Activated T-cell treated with anti-CD3 and anti-CD28 coated beads, Interleukin-2, amount 50 U/mL, for 4 hours (primary cell): ENCODE data around the gene SAV1. TPM values are rescaled to one million over a fixed set of nuclear protein-coding genes. Genes with fewer than 3 reads are reported as not detected.
"Not testable (repeated sequence)": the region's sequence is repeated elsewhere in the genome, so short reads cannot be mapped to it uniquely, and the experiment has no call there.

ENCODE experiments used
- ATAC-seq, 2 donors: fragments of 200-7000 bp; cut with Tn5 transposase; one replicate each; pipeline ENCODE4 v1.10.0; 2021
- DNase-seq: peaks from one replicate; pipeline ENCODE4 v3.0.0-alpha.2; 2020
- H3K27me3 Mint-ChIP-seq: one replicate; pipeline ENCODE4 v1.8.0; 2021; ENCODE audit warnings: low read depth, mixed read lengths
- H3K36me3 Mint-ChIP-seq: one replicate; pipeline ENCODE4 v1.8.0; 2022; ENCODE audit warnings: mixed read lengths; ENCODE audit not compliant: insufficient read depth
- H3K4me1 Mint-ChIP-seq: one replicate; pipeline ENCODE4 v1.8.0; 2021; ENCODE audit warnings: low read depth, mixed read lengths
- H3K4me3 Mint-ChIP-seq: one replicate; pipeline ENCODE4 v1.8.0; 2021; ENCODE audit warnings: mild to moderate bottlenecking, moderate library complexity, mixed read lengths
- H3K9me3 Mint-ChIP-seq: one replicate; pipeline ENCODE4 v1.8.0; 2021; ENCODE audit warnings: mixed read lengths
- total RNA-seq, 3 donors: library from RNA; stranded (reverse); gene quantifications; one replicate each; pipeline ENCODE4 v1.2.1, GENCODE V29; 2021

SAV1 gene
- total RNA-seq, 3 donors from 2014 or later, result 11.0 to 15.6 (median 15.3) TPM

DNA sequence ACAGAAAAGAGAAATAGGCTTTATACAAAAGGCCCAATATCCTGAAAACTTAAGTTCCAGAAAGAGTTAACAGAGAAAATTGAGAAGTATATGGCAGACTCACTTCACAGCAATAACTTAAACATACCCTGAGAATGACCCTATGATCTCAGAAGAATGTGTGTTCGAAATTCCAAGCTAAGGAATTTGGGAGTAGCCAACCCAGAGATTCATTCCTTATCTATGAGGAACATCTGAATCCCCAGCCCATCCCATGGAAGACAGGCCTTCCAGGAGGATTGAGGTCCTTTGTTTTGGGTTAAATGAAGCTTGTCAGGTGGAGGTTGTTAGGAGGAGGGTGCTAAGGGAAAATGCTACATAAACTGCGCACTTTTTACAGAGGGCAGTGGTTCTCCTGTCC is 7.5 kb upstream of the SAV1 start:
- DNase-seq (no peak), ATAC-seq (no peak)
- no peak overlapping the region for H3K4me3 Mint-ChIP-seq
- H3K27me3 Mint-ChIP-seq, result no peaks in the 10 kb centered on the region
- peaks cover 12% of the 10 kb centered on the region for H3K4me1 Mint-ChIP-seq
- no peaks in the 10 kb centered on the region for H3K36me3 Mint-ChIP-seq
- H3K9me3 Mint-ChIP-seq, result no peaks in the 10 kb centered on the region

DNA sequence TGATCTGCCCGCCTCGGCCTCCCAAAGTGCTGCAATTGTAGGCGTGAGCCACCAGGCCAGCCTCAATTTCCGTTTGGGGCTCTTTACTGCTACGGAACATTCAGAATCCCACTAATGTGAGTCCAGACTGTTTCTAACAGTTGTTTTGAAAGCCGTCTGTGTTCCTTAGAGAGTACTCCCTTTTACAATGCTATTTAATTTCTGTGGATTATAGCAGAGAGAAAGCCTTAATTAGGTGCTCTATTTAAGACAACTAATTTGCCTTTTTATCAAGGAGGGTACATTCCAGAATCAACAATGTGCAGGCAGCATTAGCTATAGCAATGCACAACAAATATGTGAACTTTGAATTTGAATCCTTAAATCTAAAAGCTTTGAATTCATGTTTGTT is 2.8 kb upstream of the SAV1 start:
- H3K27me3 Mint-ChIP-seq, result no peaks in the 10 kb centered on the region
- H3K4me3 Mint-ChIP-seq, result no peak overlapping the region
- ATAC-seq (no peak), DNase-seq (no peak)
- no peaks in the 10 kb centered on the region for H3K9me3 Mint-ChIP-seq
- no peaks in the 10 kb centered on the region for H3K36me3 Mint-ChIP-seq
- H3K4me1 Mint-ChIP-seq, result peaks cover 14% of the 10 kb centered on the region

DNA sequence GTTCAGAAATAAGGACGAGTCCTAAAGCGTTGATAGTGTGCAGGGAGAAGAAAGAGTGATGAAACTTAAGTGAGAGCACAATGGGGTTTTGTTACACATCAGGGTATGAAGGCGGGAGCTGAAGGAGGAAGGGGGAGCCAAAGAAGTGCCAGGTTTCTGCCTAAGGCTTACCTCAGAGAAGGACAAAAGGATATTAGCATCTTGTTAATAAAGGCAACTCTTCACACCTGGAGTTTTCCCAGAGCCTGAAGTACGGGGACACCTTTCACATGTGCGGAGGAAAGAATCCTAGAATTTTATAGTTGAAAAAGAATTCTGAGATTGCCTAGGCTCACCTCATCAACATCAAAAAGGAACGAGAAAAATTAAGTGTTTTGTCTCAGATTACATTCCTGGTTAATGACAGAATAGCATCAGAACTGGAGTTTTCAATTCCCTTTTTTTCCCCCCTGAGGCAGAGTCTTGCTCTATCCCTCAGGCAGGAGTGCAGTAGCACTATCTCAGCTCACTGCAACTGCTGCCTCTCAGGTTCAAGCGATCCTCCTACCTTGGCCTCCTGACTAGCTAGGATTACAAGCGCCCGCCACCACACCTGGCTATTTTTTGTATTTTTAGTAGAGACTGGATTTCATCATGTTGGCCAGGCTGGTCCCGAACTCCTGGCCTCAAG is 2.2 kb upstream of the SAV1 start:
- DNase-seq (no peak), ATAC-seq (no peak)
- no peaks in the 10 kb centered on the region for H3K36me3 Mint-ChIP-seq
- no peaks in the 10 kb centered on the region for H3K9me3 Mint-ChIP-seq
- H3K4me1 Mint-ChIP-seq, result peaks cover 14% of the 10 kb centered on the region
- no peaks in the 10 kb centered on the region for H3K27me3 Mint-ChIP-seq
- no peak overlapping the region for H3K4me3 Mint-ChIP-seq

DNA sequence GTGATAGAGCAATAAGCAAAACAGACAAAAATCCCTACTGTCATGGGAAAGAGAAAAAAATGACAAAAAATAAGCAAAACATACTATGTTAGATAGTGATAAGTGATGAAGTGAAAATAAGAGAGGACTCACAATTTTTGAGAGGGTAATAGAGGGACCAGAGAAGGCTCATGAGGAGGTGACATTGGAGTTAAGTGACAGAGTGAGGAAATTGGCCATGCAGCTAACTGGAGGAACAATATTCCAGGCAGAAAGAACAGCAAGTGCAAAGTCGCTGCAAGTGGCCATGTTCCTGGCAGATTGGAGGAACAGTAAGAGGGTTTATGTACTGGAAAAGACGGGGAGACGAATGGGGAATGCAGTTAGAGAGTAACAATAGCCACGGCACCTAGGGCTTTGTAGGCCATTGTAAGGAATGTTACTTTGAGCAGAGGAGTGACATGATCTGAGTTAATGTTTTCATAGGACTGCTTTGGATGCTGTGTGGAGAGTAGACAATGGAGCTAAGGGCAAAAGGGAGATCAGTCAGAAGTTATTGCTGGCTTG is 1.4 kb upstream of the SAV1 start:
- H3K9me3 Mint-ChIP-seq, result no peaks in the 10 kb centered on the region
- no peak overlapping the region for H3K4me3 Mint-ChIP-seq
- no peaks in the 10 kb centered on the region for H3K27me3 Mint-ChIP-seq
- H3K36me3 Mint-ChIP-seq, result peaks cover 3% of the 10 kb centered on the region
- DNase-seq (no peak), ATAC-seq (no peak)
- H3K4me1 Mint-ChIP-seq, result peaks cover 15% of the 10 kb centered on the region

DNA sequence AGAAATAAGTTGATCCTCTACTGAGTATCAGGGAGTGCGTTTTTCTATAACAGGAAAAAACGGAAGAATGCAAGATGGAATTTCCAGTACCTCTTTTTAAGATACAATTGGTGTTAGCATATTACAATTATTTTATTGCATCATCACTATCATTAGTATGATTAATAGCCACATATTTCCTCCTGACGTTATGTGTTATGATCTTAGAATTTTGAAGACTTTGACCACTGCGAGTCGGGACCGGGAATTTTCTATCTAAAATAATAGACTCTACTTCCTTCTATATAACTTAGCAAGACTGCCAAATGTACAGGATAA is 679 bp upstream of the SAV1 start:
- H3K36me3 Mint-ChIP-seq, result peaks cover 5% of the 10 kb centered on the region
- H3K4me1 Mint-ChIP-seq, result peaks cover 15% of the 10 kb centered on the region
- H3K27me3 Mint-ChIP-seq, result no peaks in the 10 kb centered on the region
- ATAC-seq (no peak), DNase-seq (no peak)
- H3K9me3 Mint-ChIP-seq, result no peaks in the 10 kb centered on the region
- H3K4me3 Mint-ChIP-seq, result no peak overlapping the region

DNA sequence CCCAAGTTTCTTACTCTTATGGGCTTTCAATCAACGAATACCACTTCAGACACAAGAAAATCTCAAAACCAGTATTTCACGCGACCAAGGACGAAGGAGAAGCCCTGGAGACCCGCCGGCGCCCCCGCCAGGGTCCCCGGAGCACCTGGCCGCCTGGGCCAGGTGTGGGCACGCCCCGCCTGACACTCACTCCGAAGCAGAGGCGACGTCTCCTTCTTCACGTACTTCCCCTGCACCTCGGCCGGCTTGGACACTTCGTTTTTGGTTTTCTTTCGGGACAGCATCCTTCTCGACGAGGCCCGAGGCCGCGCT is 466 bp downstream of the SAV1 start:
- no peak overlapping the region for H3K4me3 Mint-ChIP-seq
- no peaks in the 10 kb centered on the region for H3K27me3 Mint-ChIP-seq
- no peak for DNase-seq
- no peaks in the 10 kb centered on the region for H3K9me3 Mint-ChIP-seq
- ATAC-seq, result no peak
- H3K36me3 Mint-ChIP-seq, result peaks cover 11% of the 10 kb centered on the region
- H3K4me1 Mint-ChIP-seq, result peaks cover 17% of the 10 kb centered on the region

DNA sequence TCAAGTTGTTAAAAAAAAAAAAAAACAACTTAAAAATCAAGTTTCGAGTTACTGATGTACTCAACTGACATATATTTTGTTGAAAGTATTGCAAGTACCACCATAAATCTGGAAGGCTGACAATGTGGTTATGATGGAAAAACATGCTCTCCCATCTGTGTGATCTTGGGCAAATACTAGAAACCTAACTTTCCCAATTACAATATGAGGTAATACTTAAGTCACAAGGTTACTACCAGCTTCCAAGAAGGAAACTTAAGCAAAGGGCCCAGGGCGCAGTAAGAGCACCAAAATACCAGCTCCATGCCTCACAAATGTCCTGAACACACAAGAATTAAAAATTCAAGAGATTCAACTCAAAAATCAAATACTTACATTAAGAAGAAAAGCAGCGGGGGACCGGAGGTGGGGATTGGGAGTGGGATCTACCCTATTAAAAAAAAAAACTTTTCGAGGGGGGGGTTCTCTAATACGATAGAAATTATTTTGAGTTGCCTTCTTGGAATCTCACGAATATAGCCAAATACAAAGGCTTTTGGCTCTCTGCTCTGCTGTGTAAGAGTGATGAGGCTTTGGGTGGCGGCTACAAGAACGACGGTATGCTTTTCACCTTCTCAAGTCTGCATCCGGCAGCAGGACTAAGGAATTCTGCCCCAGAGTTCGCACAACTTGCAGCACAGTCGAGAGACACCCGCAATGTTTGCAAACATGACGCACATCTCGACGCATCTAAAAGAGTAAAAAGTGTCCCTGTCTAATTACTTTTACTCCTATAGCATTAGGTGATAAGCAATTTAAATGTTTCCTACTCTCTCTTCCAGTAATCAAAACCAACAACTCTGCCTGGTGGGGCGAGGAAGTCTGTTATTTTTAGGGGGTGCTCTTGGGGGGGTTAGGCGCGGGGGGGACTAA is 1.1 kb downstream of the SAV1 start:
- H3K36me3 Mint-ChIP-seq, result peaks cover 11% of the 10 kb centered on the region
- H3K9me3 Mint-ChIP-seq, result no peaks in the 10 kb centered on the region
- DNase-seq (no peak), ATAC-seq (peak in 1 of 2 donors; percentile 10)
- H3K4me1 Mint-ChIP-seq, result peaks cover 17% of the 10 kb centered on the region
- H3K4me3 Mint-ChIP-seq, result no peak overlapping the region
- no peaks in the 10 kb centered on the region for H3K27me3 Mint-ChIP-seq

DNA sequence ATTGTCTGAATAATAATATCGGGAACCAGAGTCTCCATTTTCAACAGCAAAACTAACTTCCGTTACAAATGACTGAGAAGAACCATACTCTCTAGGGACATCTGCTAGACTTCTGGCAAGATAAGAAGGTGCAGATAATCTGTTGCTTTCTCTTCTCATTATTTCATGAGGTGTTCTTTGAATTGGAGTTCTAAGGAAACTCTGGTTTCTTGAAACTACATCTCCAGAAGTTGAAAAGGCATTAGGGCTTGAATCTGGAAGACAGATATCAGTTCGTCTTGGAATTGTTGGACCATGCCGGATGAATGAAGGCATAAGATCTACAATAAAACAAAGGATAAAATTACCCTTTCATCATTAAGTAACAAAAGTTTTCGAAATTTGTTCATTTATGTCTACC is 2.8 kb downstream of the SAV1 start:
- Mint-ChIP-seq H3K4me1 (peaks cover 17% of the 10 kb centered on the region), H3K36me3 (peaks cover 21% of the 10 kb centered on the region)
- not testable (repeated sequence) for H3K27me3 Mint-ChIP-seq, ATAC-seq, DNase-seq, H3K9me3 Mint-ChIP-seq, H3K4me3 Mint-ChIP-seq

DNA sequence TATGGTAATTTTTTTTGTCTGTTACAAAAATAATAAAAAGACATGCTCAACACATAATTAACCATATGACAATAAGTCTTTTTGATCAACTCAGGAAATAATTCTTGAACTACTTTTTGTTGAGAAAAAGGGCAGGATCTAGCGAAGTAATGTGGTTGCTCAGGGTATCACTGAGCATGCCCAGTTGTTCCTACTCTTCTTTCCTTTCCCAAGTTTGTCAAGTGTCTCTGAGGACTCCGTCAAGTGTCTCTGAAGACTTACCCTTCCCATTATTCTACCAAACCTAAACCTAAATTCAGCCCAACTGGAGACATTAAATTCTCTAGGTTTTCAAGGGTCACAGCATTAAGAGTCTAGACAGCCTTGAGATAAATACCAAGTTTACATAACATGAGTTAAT is 3.5 kb downstream of the SAV1 start:
- not testable (repeated sequence) for H3K9me3 Mint-ChIP-seq, H3K4me3 Mint-ChIP-seq, DNase-seq, ATAC-seq, H3K27me3 Mint-ChIP-seq
- Mint-ChIP-seq H3K4me1 (peaks cover 17% of the 10 kb centered on the region), H3K36me3 (peaks cover 24% of the 10 kb centered on the region)

DNA sequence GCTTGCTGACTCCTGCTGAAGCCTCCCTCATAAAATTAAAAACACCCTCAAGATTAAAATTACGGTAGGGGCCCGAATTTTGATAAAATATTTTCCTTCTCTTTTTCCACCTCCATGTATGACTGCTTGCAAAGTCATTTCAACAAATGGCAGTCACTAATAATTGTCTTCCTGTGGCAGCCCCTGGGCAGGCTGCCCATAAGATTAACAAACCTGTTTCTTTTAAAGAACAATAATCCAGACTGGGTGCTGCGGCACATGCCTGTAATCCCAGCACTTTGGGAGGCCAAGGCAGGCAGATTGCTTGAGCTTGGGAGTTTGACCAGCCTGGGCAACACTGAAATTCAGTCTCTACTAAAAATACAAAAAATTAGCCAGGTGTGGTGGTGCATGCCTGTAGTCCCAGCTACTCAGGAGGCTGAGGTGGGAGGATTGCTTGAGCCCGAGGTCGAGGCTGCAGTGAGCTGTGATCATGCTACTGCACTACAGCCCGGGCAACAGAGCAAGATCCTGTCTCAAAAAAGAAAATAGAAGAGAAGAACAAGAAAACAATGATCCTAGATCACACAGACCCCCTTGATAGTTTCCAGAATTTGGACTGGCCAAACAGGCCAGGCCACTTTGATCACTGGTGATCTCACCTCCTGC is 8.7 kb downstream of the SAV1 start:
- ATAC-seq (no peak), DNase-seq (no peak)
- peaks cover 21% of the 10 kb centered on the region for H3K36me3 Mint-ChIP-seq
- H3K4me3 Mint-ChIP-seq, result no peak overlapping the region
- H3K27me3 Mint-ChIP-seq, result no peaks in the 10 kb centered on the region
- no peaks in the 10 kb centered on the region for H3K9me3 Mint-ChIP-seq
- H3K4me1 Mint-ChIP-seq, result peaks cover 3% of the 10 kb centered on the region

DNA sequence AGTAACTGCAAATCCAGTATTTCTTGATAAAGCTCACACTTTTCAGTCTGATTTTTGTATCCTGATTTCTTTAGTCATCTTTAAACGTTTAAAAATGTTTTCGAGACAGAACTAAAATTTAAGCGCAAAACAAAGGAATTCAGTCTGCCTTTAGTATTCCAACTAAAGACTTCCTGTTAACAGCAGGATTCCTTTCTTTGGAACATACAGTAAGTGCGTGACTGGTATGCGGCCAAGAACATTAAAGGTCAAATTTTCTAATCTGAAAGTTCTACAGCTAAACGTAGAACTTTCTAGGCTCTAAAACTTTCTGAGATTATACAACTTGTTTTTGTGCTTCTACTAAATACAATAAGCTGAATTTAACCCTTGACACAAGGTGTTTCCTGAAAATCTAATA is 9.9 kb downstream of the SAV1 start:
- DNase-seq (no peak), ATAC-seq (no peak)
- no peaks in the 10 kb centered on the region for H3K9me3 Mint-ChIP-seq
- H3K27me3 Mint-ChIP-seq, result no peaks in the 10 kb centered on the region
- peaks cover 16% of the 10 kb centered on the region for H3K36me3 Mint-ChIP-seq
- no peak overlapping the region for H3K4me3 Mint-ChIP-seq
- peaks cover 3% of the 10 kb centered on the region for H3K4me1 Mint-ChIP-seq

DNA sequence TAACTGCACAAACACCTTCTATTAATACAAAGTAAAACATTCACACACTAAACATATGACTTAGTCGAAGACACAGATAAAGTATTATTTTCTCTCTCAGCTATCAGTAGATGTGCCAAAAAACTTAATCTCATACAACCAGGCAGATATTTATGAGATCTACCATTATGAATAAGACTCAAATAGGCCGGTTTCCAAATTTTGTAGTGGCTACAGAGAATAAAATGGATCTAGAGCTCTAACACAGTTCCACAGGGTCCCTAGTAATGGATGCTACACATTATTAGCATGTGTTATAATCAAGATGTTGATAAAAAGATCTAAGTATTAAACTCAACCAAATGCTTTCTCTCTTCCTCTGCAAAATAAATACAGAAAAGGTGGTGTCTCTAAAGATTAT is 10.4 kb downstream of the SAV1 start:
- Mint-ChIP-seq H3K9me3 (no peaks in the 10 kb centered on the region), H3K27me3 (no peaks in the 10 kb centered on the region), H3K4me1 (peaks cover 1% of the 10 kb centered on the region), H3K4me3 (no peak overlapping the region), H3K36me3 (peaks cover 14% of the 10 kb centered on the region)
- ATAC-seq (no peak), DNase-seq (no peak)

DNA sequence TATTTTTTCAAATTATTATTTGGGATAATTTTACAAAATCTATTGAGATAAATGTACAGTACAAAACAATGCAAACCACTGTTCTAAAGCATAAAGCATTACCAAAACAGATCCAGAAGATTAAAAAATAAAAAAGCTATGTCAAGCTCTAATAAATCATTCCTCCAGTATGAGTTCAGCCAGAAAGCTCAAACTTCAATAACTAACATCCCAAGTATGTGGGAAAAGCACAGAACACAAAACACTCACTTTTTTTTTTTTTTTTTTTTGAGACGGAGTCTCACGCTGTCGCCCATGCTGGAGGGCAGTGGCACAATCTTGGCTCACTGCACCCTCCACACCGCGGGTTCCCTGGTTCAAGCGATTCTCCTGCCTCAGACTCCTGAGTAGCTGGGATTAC is 11.3 kb downstream of the SAV1 start:
- ATAC-seq, result no peak
- no peaks in the 10 kb centered on the region for H3K27me3 Mint-ChIP-seq
- DNase-seq, result no peak
- no peak overlapping the region for H3K4me3 Mint-ChIP-seq
- peaks cover 16% of the 10 kb centered on the region for H3K36me3 Mint-ChIP-seq
- peaks cover 4% of the 10 kb centered on the region for H3K4me1 Mint-ChIP-seq
- H3K9me3 Mint-ChIP-seq, result no peaks in the 10 kb centered on the region

DNA sequence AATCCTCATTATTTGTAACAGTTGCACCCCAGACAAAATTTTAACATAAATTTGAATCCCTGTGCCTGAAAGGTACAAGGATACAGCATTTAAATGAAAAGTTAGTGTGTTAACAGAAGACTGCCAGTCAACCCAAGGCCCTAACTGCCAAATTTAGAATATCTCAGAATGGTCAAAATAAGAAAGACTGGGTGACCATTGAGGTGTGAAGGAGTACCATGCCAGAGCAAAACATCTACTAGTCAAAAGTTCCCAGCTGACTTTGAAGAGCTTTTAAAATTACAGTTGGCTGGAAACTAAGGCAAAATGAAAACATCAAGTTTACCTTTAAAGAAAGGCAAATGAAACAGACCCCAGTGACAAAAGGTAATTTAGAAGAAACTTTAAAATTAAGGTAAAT is 18.4 kb downstream of the SAV1 start:
- DNase-seq (no peak), ATAC-seq (no peak)
- H3K4me3 Mint-ChIP-seq, result no peak overlapping the region
- no peaks in the 10 kb centered on the region for H3K9me3 Mint-ChIP-seq
- no peaks in the 10 kb centered on the region for H3K27me3 Mint-ChIP-seq
- peaks cover 2% of the 10 kb centered on the region for H3K4me1 Mint-ChIP-seq
- peaks cover 11% of the 10 kb centered on the region for H3K36me3 Mint-ChIP-seq

DNA sequence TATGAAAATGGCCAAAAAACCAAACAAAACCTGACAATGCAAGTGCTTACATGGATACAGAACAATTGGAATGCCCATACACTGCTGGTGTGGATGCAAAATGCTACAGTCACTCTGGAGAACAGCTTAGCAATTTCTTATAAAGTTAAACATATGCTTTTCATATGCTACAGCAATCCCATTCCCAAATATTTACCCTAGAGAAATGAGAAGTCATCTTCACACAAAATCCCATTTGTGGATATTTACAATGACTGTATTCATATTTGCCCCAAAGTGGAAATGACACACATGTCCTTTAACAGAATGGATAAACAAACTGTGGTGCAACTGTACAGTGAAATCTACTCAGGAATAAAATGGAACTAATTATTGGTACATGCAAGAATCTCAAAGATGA is 20.4 kb downstream of the SAV1 start:
- H3K36me3 Mint-ChIP-seq, result peaks cover 17% of the 10 kb centered on the region
- ATAC-seq (no peak), DNase-seq (no peak)
- peaks cover 2% of the 10 kb centered on the region for H3K4me1 Mint-ChIP-seq
- H3K27me3 Mint-ChIP-seq, result no peaks in the 10 kb centered on the region
- H3K4me3 Mint-ChIP-seq, result no peak overlapping the region
- no peaks in the 10 kb centered on the region for H3K9me3 Mint-ChIP-seq
